GM20000 (cell line): ENCODE data around the gene PDILT.
"Not testable (repeated sequence)": the region's sequence is repeated elsewhere in the genome, so short reads cannot be mapped to it uniquely, and the experiment has no call there.

Experiments used
- DNase-seq: peaks from one replicate; pipeline ENCODE4 v3.0.0; 2012; ENCODE audit warnings: low spot score
- CTCF ChIP-seq: IDR thresholded peaks from 2 replicates; pipeline ENCODE4 v1.5.1; 2012; ENCODE audit warnings: mild to moderate bottlenecking, control low read depth; ENCODE audit errors: extremely low read depth, missing control alignments

Gene PDILT

GRCh38 chr16:20329392-20330138, 75.0 kb downstream of the PDILT start:
- TF ChIP-seq CTCF = no peak
- DNase-seq = no peak

DNA sequence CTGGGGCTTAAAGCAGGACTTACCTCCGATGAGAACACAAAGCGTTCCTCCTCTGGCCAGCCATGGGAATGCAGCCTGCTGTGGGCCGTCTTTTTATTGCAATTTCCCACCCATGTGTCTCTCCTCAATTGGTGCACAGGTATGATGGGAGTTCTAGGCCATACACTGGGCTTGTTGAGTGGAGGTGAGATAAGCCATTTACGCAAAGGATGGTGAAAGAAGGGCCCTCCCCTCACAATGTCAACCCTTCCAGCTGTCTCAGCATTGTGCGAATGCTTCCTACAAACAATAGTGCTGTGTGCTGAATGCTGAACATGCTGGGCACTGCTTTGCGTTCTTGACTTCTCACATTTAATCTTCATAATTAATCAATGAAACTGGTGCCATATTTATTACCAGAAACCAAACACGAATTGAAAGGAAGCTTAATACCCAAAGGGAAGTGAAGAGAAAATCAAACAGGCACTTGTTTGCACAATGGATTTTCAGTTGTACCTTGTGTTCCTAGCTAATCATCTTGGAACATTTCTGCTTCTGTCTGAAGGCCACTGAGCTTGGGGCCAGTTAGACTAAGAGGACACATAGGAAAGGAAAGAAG, 77.0 kb downstream of the PDILT start, which contains the start of gene GP2:
GP2 (minus strand) TSS at position 70 of the 598 bp plus-strand sequence. CDS start 1,082 bp downstream, outside the sequence.
- DNase-seq = no peak
- TF ChIP-seq CTCF = no peak

GRCh38 chr16:20326321-20326720, 78.2 kb downstream of the PDILT start:
- TF ChIP-seq CTCF = no peak
- DNase-seq = no peak

DNA sequence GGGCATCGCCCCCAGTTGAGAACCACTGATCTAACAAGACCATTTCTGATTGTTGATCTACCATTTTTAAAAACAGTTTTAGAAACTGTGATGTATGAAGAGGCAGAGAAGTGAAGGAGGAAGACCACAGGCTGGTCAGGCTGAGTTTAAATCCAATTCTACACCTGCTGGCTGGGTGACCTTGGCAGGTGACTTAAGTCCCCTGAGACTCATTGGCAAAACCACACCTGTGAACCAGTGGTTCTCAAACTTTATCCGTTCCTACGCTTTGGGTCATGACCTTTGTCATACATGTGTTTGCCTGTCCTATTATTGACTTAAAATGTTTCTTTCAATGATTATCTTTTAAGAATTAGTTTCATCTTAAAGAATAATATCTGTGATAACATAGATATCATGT, 79.5 kb downstream of the PDILT start:
- TF ChIP-seq CTCF = no peak
- DNase-seq = no peak

- no peak for TF ChIP-seq CTCF
- DNase-seq = no peak
Measured at GRCh38 chr16:20323591-20324117, 80.9 kb downstream of the PDILT start.

GRCh38 chr16:20322696-20323095, 81.8 kb downstream of the PDILT start:
- TF ChIP-seq CTCF = no peak
- no peak for DNase-seq

GRCh38 chr16:20321671-20322070, 82.9 kb downstream of the PDILT start:
- TF ChIP-seq CTCF = no peak
- DNase-seq = no peak

DNA sequence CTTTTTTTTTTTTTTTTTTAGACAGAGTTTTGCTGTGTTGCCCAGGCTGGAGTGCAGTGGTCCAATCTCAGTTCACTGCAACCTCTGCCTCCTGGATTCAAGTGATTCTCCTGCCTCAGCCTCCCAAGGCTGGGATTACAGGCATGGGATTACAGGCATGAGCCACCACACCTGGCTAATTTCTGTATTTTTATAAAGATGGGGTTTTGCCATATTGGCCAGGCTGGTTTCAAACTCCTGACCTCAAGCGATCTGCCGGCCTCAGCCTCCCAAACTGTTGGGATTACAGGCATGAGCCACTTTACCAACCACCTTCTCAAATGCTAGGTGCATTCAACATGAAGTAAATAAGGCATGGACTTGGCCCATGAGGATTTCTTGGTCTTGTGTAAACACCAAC, 83.5 kb downstream of the PDILT start:
- not testable (repeated sequence) for DNase-seq
